Esophagus muscularis mucosa (tissue), 4 donors: ENCODE data around the gene SPRED2. TPM values are rescaled to one million over a fixed set of nuclear protein-coding genes. Genes with fewer than 3 reads are reported as not detected.

Source experiments
- DNase-seq: peaks from one replicate; pipeline ENCODE4 v3.0.0-alpha.2; 2017; ENCODE audit errors: extremely low spot score
- H3K27ac ChIP-seq, 4 donors: fragments of 200-600 bp; sonication (generic); replicated peaks in 1 of 4; 1 replicate in 3 of 4; 2 replicates in 1 of 4; pipeline ENCODE4 v1.5.1; 2016 to 2019; ENCODE audit warnings: mild to moderate bottlenecking in 1 of 4
- H3K27me3 ChIP-seq, 4 donors: fragments of 200-600 bp; sonication (generic); one replicate each; pipeline versions ENCODE4 v1.5.1 to v1.6.0; 2016 to 2019
- H3K36me3 ChIP-seq, 4 donors: fragments of 200-600 bp; sonication (generic); one replicate each; pipeline ENCODE4 v1.5.1; 2016 to 2019
- H3K4me1 ChIP-seq, 4 donors: fragments of 200-600 bp; sonication (generic); one replicate each; pipeline ENCODE4 v1.5.1; 2016 to 2019
- H3K4me3 ChIP-seq, 4 donors: fragments of 200-600 bp; sonication (generic); 1 replicate in 2 of 4; 2 replicates in 2 of 4; pipeline ENCODE4 v1.5.1; 2016 to 2019; ENCODE audit warnings: mild to moderate bottlenecking in 4 of 4, moderate library complexity in 1 of 4
- H3K9me3 ChIP-seq, 4 donors: fragments of 200-600 bp; sonication (generic); 1 replicate in 3 of 4; 2 replicates in 1 of 4; pipeline ENCODE4 v1.5.1; 2016 to 2019
- CTCF ChIP-seq, 3 experiments: fragments of 200-600 bp in 2 of 3; fragments of 450-650 bp in 1 of 3; sonication (generic) in 2 of 3; IDR thresholded peaks; one replicate each; pipeline ENCODE4 v1.5.1; 2017 to 2019; ENCODE audit warnings: antibody characterized with exemption in 3 of 3, mild to moderate bottlenecking in 2 of 3, moderate library complexity in 1 of 3
- EP300 ChIP-seq: sonication (generic); formaldehyde crosslinking; IDR thresholded peaks from one replicate; pipeline ENCODE4 v1.6.1; 2017; ENCODE audit warnings: antibody characterized with exemption
- POLR2A ChIP-seq: fragments of 450-650 bp; IDR thresholded peaks from one replicate; pipeline ENCODE4 v1.6.1; 2017; ENCODE audit warnings: antibody characterized with exemption, moderate library complexity, mild to moderate bottlenecking, low read depth
- POLR2AphosphoS5 ChIP-seq, 2 donors: sonication (generic); formaldehyde crosslinking; IDR thresholded peaks; one replicate each; pipeline ENCODE4 v1.6.1; 2017; ENCODE audit warnings: antibody characterized with exemption in 2 of 2
- WGBS: methylation state at CpG from one replicate; pipeline ENCODE4 v1.1.5; 2018; 5-methylcytosine and 5-hydroxymethylcytosine counted together
- intact Hi-C: fragments of 100-400 bp; cut with DNase I; formaldehyde crosslinking; loops from one replicate; pipeline ENCODE4 v1.15.1; 2023
- total RNA-seq, 4 donors: library from RNA; depleted of rRNA; stranded (reverse); fragments of >200 nt; gene quantifications; one replicate each; pipeline versions ENCODE4 v1.1.0 to v1.2.1, GENCODE V29; 2016

Gene SPRED2
- total RNA-seq, 4 donors from 2014 or later = 17.4 to 25.6 (median 18.7) TPM

- DNase-seq = no peak
- Histone ChIP-seq H3K27ac (no peak overlapping the region), H3K4me1 (peaks cover 20 to 43% (median 36%) of the 10 kb centered on the region in 4 donors), H3K9me3 (no peaks in the 10 kb centered on the region), H3K4me3 (no peak overlapping the region), H3K36me3 (no peaks in the 10 kb centered on the region), H3K27me3 (no peaks in the 10 kb centered on the region)
- intact Hi-C loops = no loop called here
- TF ChIP-seq EP300 (no peak), POLR2AphosphoS5 (IDR thresholded peaks at IDR 0.05) (no peak), CTCF (IDR thresholded peaks at IDR 0.05) (no peak), POLR2A (no peak)
- WGBS = 89% methylated on average over 4 of the region's 4 CpGs
These were observed 56.7 kb downstream of the SPRED2 start for GRCh38 chr2:65375723-65376122.

- Histone ChIP-seq H3K27me3 (no peaks in the 10 kb centered on the region), H3K9me3 (no peaks in the 10 kb centered on the region), H3K27ac (no peak overlapping the region), H3K4me3 (no peak overlapping the region), H3K4me1 (peaks cover 20 to 45% (median 40%) of the 10 kb centered on the region in 4 donors), H3K36me3 (no peaks in the 10 kb centered on the region)
- 96% methylated on average over 4 of the region's 4 CpGs for WGBS
- intact Hi-C loops = no loop called here
- no peak for DNase-seq
- TF ChIP-seq POLR2AphosphoS5 (IDR thresholded peaks at IDR 0.05) = no peak
- TF ChIP-seq POLR2A = no peak
- TF ChIP-seq EP300 = no peak
- TF ChIP-seq CTCF (IDR thresholded peaks at IDR 0.05) = no peak
These were observed 57.4 kb downstream of the SPRED2 start for GRCh38 chr2:65374999-65375398.

- TF ChIP-seq POLR2A (no peak), POLR2AphosphoS5 (IDR thresholded peaks at IDR 0.05) (no peak), CTCF (IDR thresholded peaks at IDR 0.05) (no peak), EP300 (no peak)
- Histone ChIP-seq H3K27ac (no peak overlapping the region), H3K9me3 (no peaks in the 10 kb centered on the region), H3K4me1 (peaks cover 20 to 45% (median 40%) of the 10 kb centered on the region in 4 donors), H3K36me3 (no peaks in the 10 kb centered on the region), H3K4me3 (no peak overlapping the region), H3K27me3 (no peaks in the 10 kb centered on the region)
- intact Hi-C loops = no loop called here
- WGBS = 84% methylated on average over 3 of the region's 3 CpGs
- no peak for DNase-seq
These were observed 57.8 kb downstream of the SPRED2 start for GRCh38 chr2:65374575-65374974.

- Histone ChIP-seq H3K27ac (no peak overlapping the region), H3K4me1 (peaks cover 20 to 44% (median 38%) of the 10 kb centered on the region in 4 donors), H3K4me3 (no peak overlapping the region), H3K36me3 (no peaks in the 10 kb centered on the region), H3K9me3 (no peaks in the 10 kb centered on the region), H3K27me3 (no peaks in the 10 kb centered on the region)
- WGBS = 88% methylated on average over 1 of the region's 1 CpG
- TF ChIP-seq CTCF (IDR thresholded peaks at IDR 0.05) (no peak), POLR2A (no peak), POLR2AphosphoS5 (IDR thresholded peaks at IDR 0.05) (no peak), EP300 (no peak)
- intact Hi-C loops = no loop called here
- no peak for DNase-seq
These were observed 59.0 kb downstream of the SPRED2 start for GRCh38 chr2:65373365-65373918.

- intact Hi-C loops = no loop called here
- Histone ChIP-seq H3K4me3 (no peak overlapping the region), H3K4me1 (peaks cover 19 to 41% (median 33%) of the 10 kb centered on the region in 4 donors), H3K36me3 (no peaks in the 10 kb centered on the region), H3K27ac (no peak overlapping the region), H3K27me3 (no peaks in the 10 kb centered on the region), H3K9me3 (no peaks in the 10 kb centered on the region)
- WGBS = 77% methylated on average over 1 of the region's 1 CpG
- no peak for DNase-seq
- TF ChIP-seq POLR2A = no peak
- no peak for TF ChIP-seq POLR2AphosphoS5 (IDR thresholded peaks at IDR 0.05)
- TF ChIP-seq EP300 = no peak
- TF ChIP-seq CTCF (IDR thresholded peaks at IDR 0.05) = no peak
These were observed 59.8 kb downstream of the SPRED2 start for GRCh38 chr2:65372619-65373018.
